GM18951 (cell line): Measurements from ENCODE around the gene OCRL.

Source experiments
- POLR2A ChIP-seq: IDR thresholded peaks from 4 replicates; pipeline ENCODE4 v1.6.1; 2011; ENCODE audit warnings: mild to moderate bottlenecking; ENCODE audit not compliant: insufficient read length, insufficient read depth; ENCODE audit errors: extremely low read depth
- in situ Hi-C: fragments of 300-500 bp; cut with MboI; formaldehyde crosslinking; loops from one replicate; pipeline ENCODE4 v1.12.0; 2022; ENCODE audit warnings: low sequenced_read_pairs, mixed read lengths, inconsistent platforms; ENCODE audit not compliant: unreplicated experiment

Gene OCRL

DNA sequence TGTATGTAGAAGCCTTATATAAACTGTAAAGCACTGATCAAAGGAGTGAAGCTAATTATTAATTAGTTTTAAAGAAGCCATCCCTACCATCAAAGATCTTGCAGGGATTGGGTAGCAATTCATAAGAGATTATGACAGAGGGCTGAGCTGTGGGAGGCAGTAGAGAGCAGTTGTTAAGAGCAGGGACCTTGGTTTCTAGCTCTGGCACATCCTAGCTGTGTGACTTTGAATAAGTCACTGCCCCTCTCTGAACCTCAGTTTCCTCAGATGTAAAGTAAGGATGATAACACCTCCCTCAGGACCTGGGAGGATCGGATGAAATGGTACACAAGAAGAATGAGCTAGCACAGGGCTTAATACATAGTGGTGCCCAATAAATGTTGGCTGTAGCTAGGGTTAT is 69.3 kb downstream of the OCRL start:
- TF ChIP-seq POLR2A: no peak
- in situ Hi-C loops: loop anchor here (10.0 kb wide), 1 partner anchor 455 kb away; no protein-coding TSS in a partner anchor

DNA sequence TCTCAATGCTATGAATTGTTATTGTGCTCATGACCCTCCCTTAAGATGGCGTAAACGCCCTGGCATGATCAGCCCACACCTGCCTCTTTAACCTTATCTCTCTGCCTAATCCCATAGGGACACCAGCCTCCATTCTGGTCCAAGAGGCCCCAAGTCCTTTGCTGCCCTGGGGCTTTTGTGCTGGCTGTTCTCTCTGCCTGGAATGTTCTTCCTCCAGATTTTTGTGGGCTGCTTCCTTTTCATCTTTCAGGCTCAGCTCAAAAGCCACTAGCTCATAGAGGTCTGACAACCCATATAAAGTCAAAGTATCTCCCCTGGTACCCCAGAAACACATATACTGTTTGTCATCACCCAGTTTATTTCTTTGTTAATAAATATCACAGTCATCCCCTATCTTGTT is 72.3 kb downstream of the OCRL start:
- TF ChIP-seq POLR2A: no peak
- in situ Hi-C loops: no loop called here

DNA sequence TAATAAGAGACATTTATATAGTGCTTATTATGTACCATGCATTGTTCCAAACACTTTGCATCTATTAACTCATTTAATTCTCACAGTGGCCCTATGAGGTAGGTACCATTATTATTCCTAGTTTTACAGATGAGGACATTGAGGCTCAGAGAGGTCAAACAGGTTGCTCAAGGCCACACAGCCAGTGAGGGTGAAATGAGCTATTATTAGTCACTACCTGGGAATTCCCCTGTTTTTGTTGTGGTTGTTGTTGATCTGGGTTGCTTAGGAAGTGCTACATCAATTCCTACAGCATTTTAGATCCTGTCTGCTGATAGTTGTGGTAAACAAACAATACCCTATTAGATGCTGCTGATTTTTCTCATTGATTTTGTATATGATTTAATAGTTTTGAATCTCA is 73.5 kb downstream of the OCRL start:
- in situ Hi-C loops: no loop called here
- TF ChIP-seq POLR2A: no peak

DNA sequence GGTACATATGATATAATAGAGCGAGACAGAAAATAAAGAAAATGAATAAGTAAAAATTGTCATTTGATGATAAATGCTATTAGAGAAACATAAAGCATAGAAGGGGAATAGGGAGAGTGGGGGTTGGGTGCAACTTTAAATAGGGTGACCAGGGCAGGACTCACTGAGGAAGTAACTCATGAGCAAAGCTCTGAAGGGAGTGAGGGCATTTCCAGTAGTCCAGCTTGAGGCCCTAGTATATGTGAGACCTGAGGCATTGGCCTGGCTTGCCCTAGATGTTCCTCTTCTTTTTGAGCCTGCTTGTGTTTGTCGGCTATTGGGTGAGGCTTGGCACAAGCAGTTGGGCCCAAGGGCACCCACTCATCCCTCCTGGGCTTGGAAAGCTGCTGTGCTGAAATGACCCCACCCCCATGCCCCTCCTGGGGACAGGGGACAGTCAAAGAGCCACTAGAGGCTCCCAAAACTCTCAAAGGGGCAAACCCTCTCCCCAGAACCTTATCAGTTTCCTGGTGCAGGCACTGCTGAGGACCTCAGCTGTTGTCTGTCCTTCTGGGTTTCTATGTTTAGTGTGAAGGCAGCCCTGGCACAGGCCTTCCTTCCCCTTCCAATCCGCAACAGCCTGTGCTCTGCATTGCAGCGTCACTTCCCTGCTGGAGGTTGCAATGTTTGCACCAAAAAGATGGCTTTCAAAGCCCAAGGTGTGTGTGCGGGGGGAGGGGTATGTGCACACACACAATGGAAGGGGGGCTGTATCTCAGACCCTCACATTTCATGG is 74.6 kb downstream of the OCRL start:
- in situ Hi-C loops: no loop called here
- TF ChIP-seq POLR2A: no peak

DNA sequence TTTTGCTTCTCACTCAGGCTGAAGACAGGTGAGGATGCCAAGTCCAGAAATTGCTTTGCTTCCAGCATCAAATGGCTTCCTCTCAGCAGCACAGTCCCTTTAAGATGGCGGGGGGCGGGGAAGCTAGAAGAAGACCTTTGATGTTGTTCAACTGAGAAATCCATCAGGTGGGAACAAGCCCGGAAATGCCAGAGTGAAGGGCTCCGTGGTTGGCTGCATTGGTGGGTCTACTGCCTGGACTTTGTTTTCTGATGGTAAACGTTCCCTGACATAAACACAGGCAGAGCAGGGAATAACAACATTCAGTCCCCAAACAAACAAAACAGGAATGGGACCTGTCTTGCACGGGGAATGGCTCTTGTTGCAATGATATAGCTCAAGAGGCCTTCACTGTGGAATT is 77.4 kb downstream of the OCRL start:
- in situ Hi-C loops: no loop called here
- TF ChIP-seq POLR2A: no peak

DNA sequence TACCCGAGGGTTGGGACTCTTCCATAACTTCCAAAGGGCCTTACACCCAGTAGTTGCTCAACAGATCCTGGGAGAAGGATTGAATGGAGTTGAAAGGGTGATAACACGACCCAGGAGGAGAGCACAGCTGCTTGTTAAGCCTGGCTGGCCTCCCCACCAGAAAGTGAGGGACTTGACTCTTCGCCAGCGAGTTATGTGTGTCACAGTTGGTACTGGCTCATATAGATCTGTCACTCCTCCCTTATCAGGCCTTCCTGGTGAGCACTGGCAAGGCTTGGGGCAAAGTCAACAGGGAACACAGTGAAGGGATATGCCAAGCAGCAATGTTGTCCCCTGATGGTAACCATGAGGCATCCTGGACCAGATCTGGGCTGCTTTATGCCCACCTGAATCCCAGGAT is 78.9 kb downstream of the OCRL start:
- TF ChIP-seq POLR2A: no peak
- in situ Hi-C loops: no loop called here

DNA sequence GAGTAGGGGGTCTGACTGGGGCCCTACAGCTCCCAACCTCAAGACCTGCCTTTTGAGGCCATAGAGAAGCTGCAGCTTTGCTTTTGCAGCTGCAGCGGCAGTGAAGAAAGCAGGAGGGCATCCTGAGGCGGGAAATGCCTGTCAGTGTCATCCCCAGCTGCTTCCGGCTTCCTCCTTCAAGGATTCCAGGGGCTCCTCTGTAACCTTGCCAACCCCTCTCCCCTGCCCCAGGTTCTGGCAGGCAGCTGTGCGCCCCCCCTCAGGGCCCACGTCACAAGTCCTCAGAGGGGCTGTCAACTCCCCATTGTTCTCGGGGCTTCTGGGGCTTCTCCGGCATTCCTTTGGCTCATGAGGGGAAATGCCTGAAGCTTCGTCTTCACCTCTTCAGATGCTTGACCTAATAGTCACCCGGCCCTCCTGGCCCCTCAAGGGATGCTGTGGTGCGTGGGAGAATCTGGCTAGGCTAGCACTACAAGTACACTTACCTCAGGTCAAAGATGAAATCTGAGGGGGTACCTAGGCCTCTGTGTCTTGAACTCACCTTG is 82.8 kb downstream of the OCRL start:
- in situ Hi-C loops: no loop called here
- TF ChIP-seq POLR2A: no peak

DNA sequence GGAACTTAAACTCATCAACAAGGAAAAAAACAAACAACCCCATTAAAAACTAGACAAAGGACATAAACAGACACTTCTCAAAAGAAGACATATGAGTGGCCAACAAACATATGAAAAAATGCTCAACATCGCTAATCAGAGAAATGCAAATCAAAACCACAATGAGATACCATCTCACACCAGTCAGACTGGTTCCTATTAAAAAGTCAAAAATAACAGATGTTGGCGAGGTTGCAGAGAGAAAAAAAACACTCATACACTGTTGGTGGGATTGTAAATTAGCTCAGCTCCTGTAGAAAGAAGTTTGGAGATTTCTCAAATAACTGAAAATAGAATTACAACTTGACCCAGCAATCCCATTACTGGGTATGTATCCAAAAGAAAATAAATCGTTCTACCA is 86.0 kb downstream of the OCRL start:
- no peak for TF ChIP-seq POLR2A
- in situ Hi-C loops: loop anchor here (25.0 kb wide), 1 partner anchor 211 kb away; the partner anchor contains the start of gene ZDHHC9

DNA sequence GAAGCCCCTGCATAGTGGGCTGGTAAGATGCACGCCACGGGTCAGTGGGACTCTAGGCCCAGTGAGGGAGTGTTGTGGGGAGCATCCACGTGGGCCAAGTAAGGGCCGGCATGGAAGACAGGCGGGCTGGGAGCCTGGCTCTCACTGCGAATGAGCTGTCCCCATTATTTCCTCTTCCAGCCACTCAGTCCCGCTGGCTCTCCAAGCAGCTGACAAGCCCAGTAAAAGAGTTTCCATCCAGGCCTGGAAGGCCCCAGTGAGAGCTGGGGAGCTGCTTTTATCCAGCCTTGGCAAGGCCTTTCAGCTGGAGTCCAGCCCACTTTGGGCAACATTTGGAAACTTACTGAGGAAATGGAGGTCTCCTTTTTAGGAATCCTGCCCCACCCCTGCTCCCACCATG is 89.8 kb downstream of the OCRL start:
- TF ChIP-seq POLR2A: no peak
- in situ Hi-C loops: loop anchor here (25.0 kb wide), 1 partner anchor 207 kb away; the partner anchor contains the start of gene ZDHHC9

DNA sequence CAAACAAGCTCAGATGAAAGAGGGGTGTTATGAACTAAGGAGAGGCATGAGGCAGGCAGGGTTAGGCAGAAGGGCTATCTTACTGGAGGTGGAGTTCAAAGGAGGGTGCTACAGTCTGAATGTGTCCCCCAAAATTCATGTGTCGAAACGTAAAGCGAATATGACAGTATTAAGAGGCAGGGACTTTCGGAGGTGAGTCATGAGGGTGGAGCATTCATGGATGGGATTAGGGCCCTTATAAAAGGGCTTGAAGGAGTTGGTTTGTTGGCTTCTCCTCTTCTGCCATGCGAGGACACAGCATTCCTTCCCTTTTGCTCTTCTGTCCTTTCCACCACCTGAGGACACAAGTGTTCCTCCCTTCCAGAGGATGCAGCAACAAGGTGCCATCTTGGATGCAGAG is 91.8 kb downstream of the OCRL start:
- no peak for TF ChIP-seq POLR2A

DNA sequence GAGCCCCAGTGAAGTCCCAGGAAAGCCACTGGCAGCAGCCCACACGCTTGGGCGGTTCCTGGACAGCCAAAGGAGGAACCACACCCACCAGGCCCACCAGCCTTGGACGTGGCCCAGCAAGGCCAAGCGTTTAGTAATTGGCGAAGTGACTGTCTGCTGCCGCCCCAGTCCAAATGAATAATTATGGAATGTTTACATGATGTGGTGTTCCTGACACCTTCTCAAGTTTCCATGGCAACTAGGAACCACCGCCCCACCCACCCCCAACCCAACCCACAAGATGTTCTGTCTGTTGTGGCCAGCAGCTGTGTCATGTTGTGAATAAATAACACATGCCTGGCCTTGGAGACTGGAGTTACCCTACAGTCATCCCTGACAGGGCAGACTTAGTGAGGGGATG is 92.4 kb downstream of the OCRL start:
- in situ Hi-C loops: loop anchor here (25.0 kb wide), 1 partner anchor 205 kb away; the partner anchor contains the start of gene ZDHHC9

More for the DNA sequence above, 91.8 kb downstream of the OCRL start:
- in situ Hi-C loops: loop anchor here (25.0 kb wide), 1 partner anchor 205 kb away; the partner anchor contains the start of gene ZDHHC9

DNA sequence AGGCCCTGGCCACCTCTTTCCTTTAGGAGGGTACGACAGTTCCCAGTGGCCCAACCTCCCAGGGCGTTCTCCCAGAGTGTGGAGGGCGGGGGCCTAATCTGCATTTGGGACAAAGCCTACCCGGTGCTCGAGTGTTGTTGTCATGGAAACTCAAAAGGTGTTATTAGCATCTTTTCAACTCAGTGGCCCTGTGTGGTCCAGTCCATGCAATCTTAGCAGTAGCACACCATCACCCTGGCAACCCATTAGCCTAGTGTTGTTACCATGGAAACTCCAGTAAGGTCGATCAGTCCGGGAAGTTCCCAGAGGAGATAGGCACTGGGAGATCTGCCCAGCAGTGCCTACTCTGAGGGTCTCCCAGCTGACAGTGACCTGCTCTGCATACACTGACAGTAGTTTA is 94.5 kb downstream of the OCRL start:
- TF ChIP-seq POLR2A: no peak
- in situ Hi-C loops: loop anchor here (25.0 kb wide), 1 partner anchor 203 kb away; the partner anchor contains the start of gene ZDHHC9

More for the DNA sequence above, 92.4 kb downstream of the OCRL start:
- no peak for TF ChIP-seq POLR2A

DNA sequence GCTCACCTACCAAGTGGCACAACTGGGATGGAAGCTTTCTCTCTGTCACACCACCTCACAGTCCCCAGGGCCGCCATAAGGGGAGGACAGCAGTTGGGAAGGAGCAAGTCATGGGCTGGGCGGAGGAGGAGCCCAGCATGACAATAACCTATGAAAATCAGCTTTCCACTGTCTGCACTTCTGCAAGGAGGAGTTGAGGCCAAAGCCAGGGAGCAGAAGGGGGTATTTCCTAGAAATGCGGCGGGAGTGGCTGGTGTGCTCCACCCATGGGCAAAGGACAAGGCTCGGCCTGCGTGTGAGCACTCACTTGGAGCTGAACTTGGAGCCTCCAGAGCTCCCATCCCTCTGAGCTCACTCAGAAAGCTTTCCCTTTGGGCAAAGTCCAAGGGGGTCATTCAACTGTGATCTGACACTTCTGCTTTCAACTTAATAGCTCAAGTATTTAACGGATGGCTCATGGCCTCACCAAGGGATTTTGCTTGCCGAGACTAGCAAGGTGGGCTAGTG is 96.2 kb downstream of the OCRL start:
- no peak for TF ChIP-seq POLR2A
- in situ Hi-C loops: loop anchor here (25.0 kb wide), 1 partner anchor 201 kb away; the partner anchor contains the start of gene ZDHHC9
